HCT116 (cell line): ENCODE data around the gene SUN5. TPM values are rescaled to one million over a fixed set of nuclear protein-coding genes. Genes with fewer than 3 reads are reported as not detected.

Experiments
- ATAC-seq: fragments of 200-7000 bp; cut with Tn5 transposase; 2 replicates; pipeline ENCODE4 v1.9.1; 2020; ENCODE audit warnings: mild to moderate bottlenecking, moderate library complexity
- BruUV-seq: library from RNA; stranded (reverse); fragments of 400-500 nt; replicated peaks from 2 replicates; lab custom pipeline; 2021; lab: Mats Ljungman, UMichigan
- CTCF ChIA-PET: fragments of 300-600 bp; sonication (Branson Sonifier 250); formaldehyde crosslinking; loops from one replicate; lab custom pipeline; 2021; ENCODE audit warnings: antibody characterized with exemption; lab: Charles Lee
- POLR2A ChIA-PET: fragments of 300-600, 350-600 bp; sonication (Branson Sonifier 250); formaldehyde crosslinking; loops from one replicate; lab custom pipeline; 2021; ENCODE audit warnings: antibody characterized with exemption; lab: Charles Lee
- RAD21 ChIA-PET, 2 experiments: fragments of 300-600 bp; sonication (Branson Sonifier 250); formaldehyde crosslinking; loops; one replicate each; lab custom pipeline; 2023; ENCODE audit warnings: low total read pairs in 2 of 2; ENCODE audit not compliant: uncharacterized antibody in 2 of 2, unreplicated experiment in 2 of 2, low non-redundant PET in 1 of 2; lab: Charles Lee
- DNase-seq: peaks from one replicate; pipeline ENCODE4 v3.0.0-alpha.2; 2010; ENCODE audit warnings: low read depth, low spot score
- H2AFZ ChIP-seq: fragments of 200-600 bp; shearing (Covaris generic), sonication (generic); 2 replicates; pipeline ENCODE4 v1.6.1; 2017; ENCODE audit warnings: low read depth, mixed run types, mixed read lengths, antibody characterized with exemption, low read length; ENCODE audit not compliant: poor library complexity, severe bottlenecking
- H3K27ac ChIP-seq: 2 replicates; pipeline ENCODE4 v1.5.1; 2012; ENCODE audit warnings: low read depth, low read length
- H3K27me3 ChIP-seq: fragments of 200-600 bp; sonication (generic); 2 replicates; pipeline ENCODE4 v1.6.1; 2016; ENCODE audit warnings: mixed run types, low read length, mixed read lengths; ENCODE audit not compliant: insufficient read depth
- H3K36me3 ChIP-seq, 2 experiments: fragments of 200-500 bp in 1 of 2; fragments of 200-600 bp in 1 of 2; sonication (Bioruptor generic) in 1 of 2; sonication (generic) in 1 of 2; 2 replicates each; pipeline versions ENCODE4 v1.5.1 to v1.6.1; 2014 to 2016; ENCODE audit warnings: low read length in 2 of 2, inconsistent platforms in 1 of 2, mixed read lengths in 1 of 2, mixed run types in 1 of 2; ENCODE audit not compliant: insufficient read depth in 2 of 2, control insufficient read depth in 1 of 2
- H3K4me1 ChIP-seq, 2 experiments: fragments of 200-600 bp in 1 of 2; sonication (generic) in 1 of 2; 2 replicates each; pipeline versions ENCODE4 v1.5.1 to v1.6.1; 2012 to 2017; ENCODE audit warnings: low read length in 2 of 2, inconsistent platforms in 1 of 2, mild to moderate bottlenecking in 1 of 2, mixed read lengths in 1 of 2, mixed run types in 1 of 2, moderate library complexity in 1 of 2; ENCODE audit not compliant: insufficient read depth in 2 of 2, control insufficient read depth in 1 of 2
- H3K4me2 ChIP-seq: fragments of 200-600 bp; sonication (generic); 2 replicates; pipeline ENCODE4 v1.6.1; 2017; ENCODE audit warnings: mixed run types, low read length, mixed read lengths
- H3K4me3 ChIP-seq, 2 experiments: fragments of 200-600 bp in 1 of 2; sonication (generic) in 1 of 2; replicated peaks in 1 of 2; 2 replicates each; pipeline ENCODE4 v1.5.1; 2011 to 2016; ENCODE audit warnings: low read length in 2 of 2, control low read depth in 1 of 2, low read depth in 1 of 2, mild to moderate bottlenecking in 1 of 2, mixed read lengths in 1 of 2, mixed run types in 1 of 2
- H3K79me2 ChIP-seq: fragments of 200-600 bp; sonication (generic); 2 replicates; pipeline ENCODE4 v1.6.1; 2017; ENCODE audit warnings: mild to moderate bottlenecking, mixed run types, low read length, moderate library complexity, mixed read lengths; ENCODE audit not compliant: insufficient read depth
- H3K9ac ChIP-seq: fragments of 200-600 bp; sonication (generic); 2 replicates; pipeline ENCODE4 v1.6.1; 2016; ENCODE audit warnings: low read length, mixed read lengths
- H3K9me2 ChIP-seq: fragments of 200-600 bp; sonication (generic), shearing (Covaris generic); 2 replicates; pipeline ENCODE4 v1.6.1; 2017; ENCODE audit warnings: mixed run types, mild to moderate bottlenecking, moderate library complexity; ENCODE audit not compliant: insufficient read depth
- H3K9me3 ChIP-seq, 2 experiments: fragments of 200-500 bp in 1 of 2; fragments of 200-600 bp in 1 of 2; sonication (Bioruptor generic) in 1 of 2; sonication (generic) in 1 of 2; 2 replicates each; pipeline ENCODE4 v1.6.1; 2014 to 2017; ENCODE audit warnings: low read length in 2 of 2, mixed read lengths in 2 of 2, inconsistent platforms in 1 of 2, low read depth in 1 of 2, mild to moderate bottlenecking in 1 of 2, mixed run types in 1 of 2, moderate library complexity in 1 of 2; ENCODE audit not compliant: control insufficient read depth in 1 of 2, insufficient read depth in 1 of 2
- H4K20me1 ChIP-seq: fragments of 200-600 bp; sonication (generic), shearing (Covaris generic); 2 replicates; pipeline ENCODE4 v1.6.1; 2017; ENCODE audit warnings: mixed run types, mild to moderate bottlenecking, moderate library complexity; ENCODE audit not compliant: insufficient read depth
- CEBPB ChIP-seq: IDR thresholded peaks from 2 replicates; pipeline ENCODE4 v1.6.1; 2012; ENCODE audit warnings: low read depth
- EGR1 ChIP-seq: IDR thresholded peaks from 2 replicates; pipeline ENCODE4 v1.6.1; 2012; ENCODE audit warnings: low read depth
- RAD21 ChIP-seq: IDR thresholded peaks from 2 replicates; pipeline ENCODE4 v1.6.1; 2012; ENCODE audit warnings: low read depth, mild to moderate bottlenecking
- SIN3A ChIP-seq: IDR thresholded peaks from 2 replicates; pipeline ENCODE4 v1.6.1; 2012; ENCODE audit warnings: low read depth
- SRF ChIP-seq: IDR thresholded peaks from 2 replicates; pipeline ENCODE4 v1.6.1; 2012; ENCODE audit warnings: low read depth
- YY1 ChIP-seq: IDR thresholded peaks from 2 replicates; pipeline ENCODE4 v1.6.1; 2011; ENCODE audit warnings: low read length, low read depth, moderate library complexity, mild to moderate bottlenecking; ENCODE audit not compliant: insufficient replicate concordance; ENCODE audit errors: extremely low read depth
- ZBTB33 ChIP-seq: IDR thresholded peaks from 2 replicates; pipeline ENCODE4 v1.6.1; 2011; ENCODE audit warnings: mild to moderate bottlenecking, low read length, moderate library complexity; ENCODE audit not compliant: insufficient replicate concordance; ENCODE audit errors: extremely low read depth
- ZFX ChIP-seq: fragments of 450-650 bp; IDR thresholded peaks from 2 replicates; pipeline ENCODE4 v1.6.1; 2017
- intact Hi-C: fragments of 100-400 bp; cut with micrococcal nuclease; formaldehyde crosslinking; loops from 2 replicates; pipeline ENCODE4 v1.10.0; 2022
- total RNA-seq: library from RNA; stranded (reverse); gene quantifications from one replicate; pipeline ENCODE4 v1.2.1, GENCODE V29; 2021; ENCODE audit not compliant: unreplicated experiment

Gene SUN5
- total RNA-seq, 1 experiment from 2014 or later = not detected

- ChIA-PET CTCF (no interaction called here), POLR2A (no interaction called here), RAD21 (no interaction called here)
- Histone ChIP-seq H3K4me1 (no peaks in the 10 kb centered on the region), H3K79me2 (no peaks in the 10 kb centered on the region), H3K36me3 (no peaks in the 10 kb centered on the region), H2AFZ (no peak overlapping the region), H3K9me2 (no peaks in the 10 kb centered on the region), H4K20me1 (no peaks in the 10 kb centered on the region), H3K27me3 (no peaks in the 10 kb centered on the region), H3K9me3 (no peaks in the 10 kb centered on the region), H3K27ac (no peak overlapping the region), H3K4me2 (no peak overlapping the region), H3K4me3 (no peak overlapping the region), H3K9ac (no peak overlapping the region)
- intact Hi-C loops = no loop called here
- no TSS peak for BruUV-seq
- no peak for DNase-seq
- no peak for ATAC-seq
- TF ChIP-seq SRF (no peak), ZFX (no peak), EGR1 (no peak), SIN3A (no peak), YY1 (no peak), ZBTB33 (no peak), CEBPB (no peak), RAD21 (no peak)
Measured at GRCh38 chr20:32968478-32969241, 35.6 kb downstream of the SUN5 start.
